Measurements from ENCODE around the gene MYO7B.

The MYO7B gene

GRCh38 chr2:127645026-127645394 lies 109.5 kb downstream of the MYO7B start:
- Histone ChIP-seq H3K4me2 (peak overlapping the region; percentile 99), H4K20me1 (no peaks in the 10 kb centered on the region), H3K27me3 (no peaks in the 10 kb centered on the region), H3K9me3 (no peaks in the 10 kb centered on the region), H3K4me1 (peaks cover 98% of the 10 kb centered on the region), H3K9ac (0 out of 2 replicates have a peak overlapping the region, but pooled peaks have one; percentile 57), H3K4me3 (no peak overlapping the region), H3K27ac (peak overlapping the region; percentile 97), H3K36me3 (no peaks in the 10 kb centered on the region)
- TF ChIP-seq Cebpa-rat (IDR thresholded peaks at IDR 0.05), result no peak

GRCh38 chr2:127645395-127646291 lies 110.2 kb downstream of the MYO7B start, which contains the start of gene GPR17:
Gene GPR17 (plus strand): TSS chr2:127646153. CDS start chr2:127650736, 4,583 bp downstream.
- no peaks in the 10 kb centered on the region for H4K20me1 ChIP-seq
- no peak within 1 kb of the TSS for H3K4me3 ChIP-seq
- TF ChIP-seq Cebpa-rat (IDR thresholded peaks at IDR 0.05), result no peak
- H3K36me3 ChIP-seq, result no peaks in the 10 kb centered on the region
- peak within 1 kb of the TSS; percentile 99 for H3K4me2 ChIP-seq
- H3K9ac ChIP-seq, result peak within 1 kb of the TSS; percentile 57; the same call in 1 of the 2 replicates
- H3K27ac ChIP-seq, result peak within 1 kb of the TSS; percentile 78
- peaks cover 98% of the 10 kb centered on the region for H3K4me1 ChIP-seq
- no peaks in the 10 kb centered on the region for H3K27me3 ChIP-seq
- H3K9me3 ChIP-seq, result no peaks in the 10 kb centered on the region

- Histone ChIP-seq H3K4me1 (peaks cover 98% of the 10 kb centered on the region), H3K4me2 (peak overlapping the region; percentile 99), H3K27ac (peak overlapping the region; percentile 78), H3K9me3 (no peaks in the 10 kb centered on the region), H3K27me3 (no peaks in the 10 kb centered on the region), H4K20me1 (no peaks in the 10 kb centered on the region), H3K9ac (peak overlapping the region; percentile 57; the same call in 1 of the 2 replicates), H3K36me3 (no peaks in the 10 kb centered on the region), H3K4me3 (no peak overlapping the region)
- TF ChIP-seq Cebpa-rat (IDR thresholded peaks at IDR 0.05), result no peak
Observed at GRCh38 chr2:127646487-127647241, 111.2 kb downstream of the MYO7B start.

GRCh38 chr2:127647242-127648190 lies 112.0 kb downstream of the MYO7B start:
- H3K4me1 ChIP-seq, result peaks cover 98% of the 10 kb centered on the region
- peak overlapping the region; percentile 99 for H3K4me2 ChIP-seq
- no peak for TF ChIP-seq Cebpa-rat (IDR thresholded peaks at IDR 0.05)
- H3K9me3 ChIP-seq, result no peaks in the 10 kb centered on the region
- H3K27me3 ChIP-seq, result no peaks in the 10 kb centered on the region
- H3K36me3 ChIP-seq, result no peaks in the 10 kb centered on the region
- no peak overlapping the region for H3K4me3 ChIP-seq
- H4K20me1 ChIP-seq, result no peaks in the 10 kb centered on the region
- H3K9ac ChIP-seq, result peak overlapping the region; percentile 35; the same call in 1 of the 2 replicates
- peak overlapping the region; percentile 78 for H3K27ac ChIP-seq

GRCh38 chr2:127648321-127648720 lies 112.8 kb downstream of the MYO7B start:
- peak overlapping the region; percentile 35; the same call in 1 of the 2 replicates for H3K9ac ChIP-seq
- TF ChIP-seq Cebpa-rat (IDR thresholded peaks at IDR 0.05), result no peak
- no peaks in the 10 kb centered on the region for H4K20me1 ChIP-seq
- no peaks in the 10 kb centered on the region for H3K36me3 ChIP-seq
- no peaks in the 10 kb centered on the region for H3K9me3 ChIP-seq
- peaks cover 98% of the 10 kb centered on the region for H3K4me1 ChIP-seq
- peak overlapping the region; percentile 99 for H3K4me2 ChIP-seq
- no peaks in the 10 kb centered on the region for H3K27me3 ChIP-seq
- no peak overlapping the region for H3K4me3 ChIP-seq
- H3K27ac ChIP-seq, result peak overlapping the region; percentile 78; the same call in 1 of the 2 replicates

- Histone ChIP-seq H3K9me3 (no peaks in the 10 kb centered on the region), H3K4me1 (peaks cover 98% of the 10 kb centered on the region), H3K9ac (no peak overlapping the region; the same call in 1 of the 2 replicates), H4K20me1 (no peaks in the 10 kb centered on the region), H3K4me3 (no peak overlapping the region), H3K27me3 (no peaks in the 10 kb centered on the region), H3K36me3 (no peaks in the 10 kb centered on the region), H3K27ac (peak overlapping the region; percentile 48; the same call in 1 of the 2 replicates), H3K4me2 (peak overlapping the region; percentile 89)
- TF ChIP-seq Cebpa-rat (IDR thresholded peaks at IDR 0.05), result no peak
Observed at GRCh38 chr2:127649100-127649611, 113.7 kb downstream of the MYO7B start.

- no peaks in the 10 kb centered on the region for H3K27me3 ChIP-seq
- no peak for TF ChIP-seq Cebpa-rat (IDR thresholded peaks at IDR 0.05)
- no peak overlapping the region; the same call in 1 of the 2 replicates for H3K9ac ChIP-seq
- H3K4me2 ChIP-seq, result peak overlapping the region; percentile 89
- no peaks in the 10 kb centered on the region for H4K20me1 ChIP-seq
- H3K9me3 ChIP-seq, result no peaks in the 10 kb centered on the region
- peaks cover 95% of the 10 kb centered on the region for H3K4me1 ChIP-seq
- H3K4me3 ChIP-seq, result no peak overlapping the region
- no peaks in the 10 kb centered on the region for H3K36me3 ChIP-seq
- H3K27ac ChIP-seq, result peak overlapping the region; percentile 48; the same call in 1 of the 2 replicates
Observed at GRCh38 chr2:127649684-127650040, 114.2 kb downstream of the MYO7B start.

GRCh38 chr2:127650041-127650784 lies 114.7 kb downstream of the MYO7B start:
- Histone ChIP-seq H3K4me1 (peaks cover 89% of the 10 kb centered on the region), H3K4me2 (peak overlapping the region; percentile 89), H3K4me3 (no peak overlapping the region), H4K20me1 (no peaks in the 10 kb centered on the region), H3K27ac (peak overlapping the region; percentile 57), H3K27me3 (no peaks in the 10 kb centered on the region), H3K36me3 (no peaks in the 10 kb centered on the region), H3K9me3 (no peaks in the 10 kb centered on the region), H3K9ac (no peak overlapping the region; the same call in 1 of the 2 replicates)
- no peak for TF ChIP-seq Cebpa-rat (IDR thresholded peaks at IDR 0.05)

Data from BLaER1 (cell line).